HG03025 (cell line): ENCODE data around the gene COL4A6.

Experiments used
- ATAC-seq: cut with Tn5 transposase; IDR thresholded peaks from one replicate; pipeline ENCODE4 v1.9.1; 2021; ENCODE audit warnings: mild to moderate bottlenecking, moderate library complexity; ENCODE audit not compliant: unreplicated experiment, low FRiP score

Gene COL4A6

GRCh38 chrX:108221301-108221864, 216.8 kb downstream of the COL4A6 start:
- ATAC-seq: no peak

- ATAC-seq: no peak
Measured at GRCh38 chrX:108219949-108220601, 218.1 kb downstream of the COL4A6 start.

- ATAC-seq: no peak
Measured at GRCh38 chrX:108217876-108218275, 220.3 kb downstream of the COL4A6 start.

- no peak for ATAC-seq
Measured at GRCh38 chrX:108216919-108217571, 221.2 kb downstream of the COL4A6 start.

GRCh38 chrX:108216405-108216804, 221.8 kb downstream of the COL4A6 start:
- ATAC-seq: no peak

- ATAC-seq: no peak
Measured at GRCh38 chrX:108211301-108211700, 226.9 kb downstream of the COL4A6 start.

GRCh38 chrX:108209006-108209554, 229.1 kb downstream of the COL4A6 start:
- ATAC-seq: no peak

GRCh38 chrX:108203540-108203939, 234.7 kb downstream of the COL4A6 start:
- no peak for ATAC-seq

- ATAC-seq: no peak
Measured at GRCh38 chrX:108199691-108200090, 238.5 kb downstream of the COL4A6 start.

GRCh38 chrX:108199041-108199440, 239.2 kb downstream of the COL4A6 start:
- ATAC-seq: no peak

- no peak for ATAC-seq
Measured at GRCh38 chrX:108198420-108198819, 239.8 kb downstream of the COL4A6 start.

- ATAC-seq: no peak
Measured at GRCh38 chrX:108186811-108187210, 251.4 kb downstream of the COL4A6 start.

GRCh38 chrX:108178143-108178498, 260.1 kb downstream of the COL4A6 start:
- ATAC-seq: no peak

GRCh38 chrX:108177351-108178142, 260.7 kb downstream of the COL4A6 start:
- ATAC-seq: no peak

- no peak for ATAC-seq
Measured at GRCh38 chrX:108173874-108174273, 264.3 kb downstream of the COL4A6 start.

GRCh38 chrX:108171671-108172070, 266.6 kb downstream of the COL4A6 start:
- no peak for ATAC-seq

- no peak for ATAC-seq
Measured at GRCh38 chrX:108169768-108170167, 268.5 kb downstream of the COL4A6 start.

GRCh38 chrX:108168961-108169740, 269.1 kb downstream of the COL4A6 start:
- ATAC-seq: no peak

- no peak for ATAC-seq
Measured at GRCh38 chrX:108167211-108167872, 270.9 kb downstream of the COL4A6 start.
